ENCODE results near the gene MRPS25.

The MRPS25 gene

GRCh38 chr3:15108082-15108545 lies 43.0 kb upstream of the MRPS25 start:
- H3K27ac ChIP-seq = no peak overlapping the region
- H3K27me3 ChIP-seq (ENCODE audit: insufficient read depth, low read depth, severe bottlenecking) = no peaks in the 10 kb centered on the region
- peak; percentile 89 for TF ChIP-seq CTCF (IDR thresholded peaks at IDR 0.05; ENCODE audit: low read depth, low read length)
- H3K4me3 ChIP-seq (ENCODE audit: low read depth, low read length) = no peak overlapping the region
- H3K9me3 ChIP-seq (ENCODE audit: severe bottlenecking) = no peaks in the 10 kb centered on the region
- DNase-seq = peak; percentile 76
- no peaks in the 10 kb centered on the region for H3K36me3 ChIP-seq

- Histone ChIP-seq H3K4me3 (ENCODE audit: low read depth, low read length) (no peak overlapping the region), H3K9me3 (ENCODE audit: severe bottlenecking) (no peaks in the 10 kb centered on the region), H3K36me3 (no peaks in the 10 kb centered on the region), H3K27me3 (ENCODE audit: insufficient read depth, low read depth, severe bottlenecking) (no peaks in the 10 kb centered on the region), H3K27ac (no peak overlapping the region)
- DNase-seq = no peak
- TF ChIP-seq CTCF (IDR thresholded peaks at IDR 0.05; ENCODE audit: low read depth, low read length) = no peak
These were observed 42.2 kb upstream of the MRPS25 start for GRCh38 chr3:15107075-15107947.

- no peak overlapping the region for H3K4me3 ChIP-seq (ENCODE audit: low read depth, low read length)
- no peak for TF ChIP-seq CTCF (IDR thresholded peaks at IDR 0.05; ENCODE audit: low read depth, low read length)
- no peak for DNase-seq
- H3K9me3 ChIP-seq (ENCODE audit: severe bottlenecking) = no peaks in the 10 kb centered on the region
- no peaks in the 10 kb centered on the region for H3K27me3 ChIP-seq (ENCODE audit: insufficient read depth, low read depth, severe bottlenecking)
- no peaks in the 10 kb centered on the region for H3K36me3 ChIP-seq
- H3K27ac ChIP-seq = no peak overlapping the region
These were observed 37.7 kb upstream of the MRPS25 start for GRCh38 chr3:15102836-15103235.

- no peak for TF ChIP-seq CTCF (IDR thresholded peaks at IDR 0.05; ENCODE audit: low read depth, low read length)
- no peaks in the 10 kb centered on the region for H3K9me3 ChIP-seq (ENCODE audit: severe bottlenecking)
- no peak overlapping the region for H3K27ac ChIP-seq
- H3K36me3 ChIP-seq = no peaks in the 10 kb centered on the region
- no peak for DNase-seq
- no peak overlapping the region for H3K4me3 ChIP-seq (ENCODE audit: low read depth, low read length)
- no peaks in the 10 kb centered on the region for H3K27me3 ChIP-seq (ENCODE audit: insufficient read depth, low read depth, severe bottlenecking)
These were observed 37.1 kb upstream of the MRPS25 start for GRCh38 chr3:15102256-15102655.

- DNase-seq = no peak
- Histone ChIP-seq H3K27ac (peak overlapping the region; percentile 71), H3K4me3 (ENCODE audit: low read depth, low read length) (peak overlapping the region; percentile 64), H3K27me3 (ENCODE audit: insufficient read depth, low read depth, severe bottlenecking) (no peaks in the 10 kb centered on the region), H3K36me3 (peaks cover 15% of the 10 kb centered on the region), H3K9me3 (ENCODE audit: severe bottlenecking) (no peaks in the 10 kb centered on the region)
- no peak for TF ChIP-seq CTCF (IDR thresholded peaks at IDR 0.05; ENCODE audit: low read depth, low read length)
These were observed 34.4 kb upstream of the MRPS25 start for GRCh38 chr3:15099364-15100098.
